HEK293 (cell line): ENCODE measurements around the gene DHX57.

Source experiments
- CTCF ChIA-PET: fragments of 350-600 bp; formaldehyde crosslinking; extraction: SDS; loops from one replicate; lab custom pipeline; 2021; ENCODE audit warnings: antibody characterized with exemption; lab: Yijun Ruan, JAX
- POLR2A ChIA-PET: fragments of 300-600 bp; formaldehyde crosslinking; extraction: SDS; loops from one replicate; lab custom pipeline; 2020; ENCODE audit warnings: antibody characterized with exemption, inconsistent platforms; lab: Yijun Ruan, JAX
- H3K27ac ChIP-seq: fragments of 200-500 bp; sonication (Bioruptor generic); 2 replicates; pipeline ENCODE4 v1.5.1; 2014; ENCODE audit warnings: low read depth, low read length, control low read depth, inconsistent platforms; ENCODE audit errors: extremely low read depth
- H3K36me3 ChIP-seq, 2 experiments: fragments of 200-500 bp in 1 of 2; sonication (Bioruptor generic) in 1 of 2; 1 replicate in 1 of 2; 2 replicates in 1 of 2; pipeline ENCODE4 v1.5.1; 2014 to 2017; ENCODE audit warnings: inconsistent platforms in 2 of 2, low read length in 2 of 2; ENCODE audit not compliant: control insufficient read depth in 2 of 2, insufficient read depth in 1 of 2
- H3K4me1 ChIP-seq: fragments of 200-500 bp; sonication (Bioruptor generic); 2 replicates; pipeline ENCODE4 v1.5.1; 2014; ENCODE audit warnings: mild to moderate bottlenecking, low read length, inconsistent platforms; ENCODE audit not compliant: control insufficient read depth, insufficient read depth
- H3K4me3 ChIP-seq: 2 replicates; pipeline ENCODE4 v1.5.1; 2011; ENCODE audit warnings: low read depth, mild to moderate bottlenecking, control low read depth, low read length, moderate library complexity
- H3K9me3 ChIP-seq: fragments of 200-500 bp; sonication (Bioruptor generic); 2 replicates; pipeline ENCODE4 v1.5.1; 2014; ENCODE audit warnings: low read depth, low read length, inconsistent platforms; ENCODE audit not compliant: control insufficient read depth, insufficient read depth
- FEZF1 ChIP-seq: fragments of 450-650 bp; formaldehyde crosslinking; IDR thresholded peaks from 2 replicates; pipeline ENCODE4 v1.5.1; 2016; ENCODE audit warnings: missing biosample characterization, missing genetic modification characterization
- KLF10 ChIP-seq: fragments of 450-650 bp; IDR thresholded peaks from 2 replicates; pipeline ENCODE4 v1.5.1; 2018; ENCODE audit warnings: missing biosample characterization, mild to moderate bottlenecking, missing genetic modification characterization
- PRDM1 ChIP-seq: fragments of 450-650 bp; formaldehyde crosslinking; IDR thresholded peaks from 2 replicates; pipeline ENCODE4; 2016; ENCODE audit warnings: missing biosample characterization, missing genetic modification characterization
- ZBTB20 ChIP-seq: fragments of 450-650 bp; formaldehyde crosslinking; IDR thresholded peaks from 2 replicates; pipeline ENCODE4 v1.5.1; 2016; ENCODE audit warnings: missing biosample characterization, missing genetic modification characterization
- ZBTB48 ChIP-seq: fragments of 450-650 bp; formaldehyde crosslinking; IDR thresholded peaks from 2 replicates; pipeline ENCODE4 v1.5.1; 2016; ENCODE audit warnings: missing biosample characterization, missing genetic modification characterization
- ZFP3 ChIP-seq: fragments of 450-650 bp; formaldehyde crosslinking; IDR thresholded peaks from 2 replicates; pipeline ENCODE4 v1.5.1; 2016; ENCODE audit warnings: low read depth, missing biosample characterization, missing genetic modification characterization
- ZNF133 ChIP-seq: fragments of 450-650 bp; formaldehyde crosslinking; IDR thresholded peaks from 2 replicates; pipeline ENCODE4 v1.5.1; 2016; ENCODE audit warnings: missing biosample characterization, missing genetic modification characterization
- ZNF221 ChIP-seq: fragments of 450-650 bp; formaldehyde crosslinking; IDR thresholded peaks from 2 replicates; pipeline ENCODE4 v1.5.1; 2017; ENCODE audit warnings: missing biosample characterization, missing genetic modification characterization, borderline replicate concordance
- ZNF302 ChIP-seq: fragments of 450-650 bp; formaldehyde crosslinking; IDR thresholded peaks from 2 replicates; pipeline ENCODE4 v1.5.1; 2016; ENCODE audit warnings: missing biosample characterization, missing genetic modification characterization, low read depth
- ZNF416 ChIP-seq: fragments of 450-650 bp; formaldehyde crosslinking; IDR thresholded peaks from 2 replicates; pipeline ENCODE4 v1.5.1; 2016; ENCODE audit warnings: missing biosample characterization, missing genetic modification characterization
- ZNF530 ChIP-seq: fragments of 450-650 bp; formaldehyde crosslinking; IDR thresholded peaks from 2 replicates; pipeline ENCODE4 v1.5.1; 2016; ENCODE audit warnings: low read depth, missing biosample characterization, missing genetic modification characterization
- ZNF677 ChIP-seq: fragments of 450-650 bp; IDR thresholded peaks from 2 replicates; pipeline ENCODE4 v1.5.0; 2018; ENCODE audit warnings: missing biosample characterization, mild to moderate bottlenecking, missing genetic modification characterization, moderate library complexity
- ZNF76 ChIP-seq: fragments of 450-650 bp; formaldehyde crosslinking; IDR thresholded peaks from 2 replicates; pipeline ENCODE4; 2016; ENCODE audit warnings: low read depth, missing biosample characterization, missing genetic modification characterization, borderline replicate concordance
- ZSCAN23 ChIP-seq: fragments of 450-650 bp; formaldehyde crosslinking; IDR thresholded peaks from 2 replicates; pipeline ENCODE4 v1.5.1; 2016; ENCODE audit warnings: missing biosample characterization, missing genetic modification characterization
- ZSCAN30 ChIP-seq: fragments of 450-650 bp; IDR thresholded peaks from 2 replicates; pipeline ENCODE4 v1.5.1; 2018; ENCODE audit warnings: missing biosample characterization, mild to moderate bottlenecking, missing genetic modification characterization, moderate library complexity
- TF ChIP-seq, protein P1 (sequence below): fragments of 450-650 bp; formaldehyde crosslinking; IDR thresholded peaks from 2 replicates; pipeline ENCODE4 v1.5.1; 2017; ENCODE audit warnings: missing biosample characterization, missing genetic modification characterization
- TF ChIP-seq, protein P2 (sequence below): fragments of 450-650 bp; formaldehyde crosslinking; IDR thresholded peaks from 2 replicates; pipeline ENCODE4 v1.5.1; 2017; ENCODE audit warnings: missing biosample characterization, missing genetic modification characterization
- TF ChIP-seq, protein P3 (sequence below): fragments of 450-650 bp; formaldehyde crosslinking; IDR thresholded peaks from 2 replicates; pipeline ENCODE4 v1.5.1; 2016; ENCODE audit warnings: missing biosample characterization, missing genetic modification characterization

The DHX57 gene

GRCh38 chr2:38886063-38886462 lies 10.3 kb upstream of the DHX57 start (continued):
- no peak for TF ChIP-seq ZSCAN23 (tag by site-specific recombination)
- TF ChIP-seq, protein P1, sequence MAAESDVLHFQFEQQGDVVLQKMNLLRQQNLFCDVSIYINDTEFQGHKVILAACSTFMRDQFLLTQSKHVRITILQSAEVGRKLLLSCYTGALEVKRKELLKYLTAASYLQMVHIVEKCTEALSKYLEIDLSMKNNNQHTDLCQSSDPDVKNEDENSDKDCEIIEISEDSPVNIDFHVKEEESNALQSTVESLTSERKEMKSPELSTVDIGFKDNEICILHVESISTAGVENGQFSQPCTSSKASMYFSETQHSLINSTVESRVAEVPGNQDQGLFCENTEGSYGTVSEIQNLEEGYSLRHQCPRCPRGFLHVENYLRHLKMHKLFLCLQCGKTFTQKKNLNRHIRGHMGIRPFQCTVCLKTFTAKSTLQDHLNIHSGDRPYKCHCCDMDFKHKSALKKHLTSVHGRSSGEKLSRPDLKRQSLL = no peak

GRCh38 chr2:38876407-38876806 lies 673 bp upstream of the DHX57 start:
- no peaks in the 10 kb centered on the region for H3K9me3 ChIP-seq
- POLR2A ChIA-PET = interaction anchor here (0.6 to 1.8 kb wide), 5 partner anchors 66 to 126 kb away, joined by 4 to 22 read pairs (median 4); partner anchors contain the start of gene SRSF7
- TF ChIP-seq ZNF302 (tag by site-specific recombination) = no peak
- H3K27ac ChIP-seq = no peak overlapping the region; the same call in 1 of the 2 replicates
- no peaks in the 10 kb centered on the region; the same call in 1 of the 2 replicates for H3K4me1 ChIP-seq
- peaks cover 0 to 9% of the 10 kb centered on the region in 2 experiments; a peak in 2 of 3 replicates for H3K36me3 ChIP-seq
- peak overlapping the region; percentile 91 for H3K4me3 ChIP-seq
- CTCF ChIA-PET = interaction anchor here (0.6 to 1.2 kb wide), 4 partner anchors 73 to 954 kb away, joined by 3 to 5 read pairs (median 4); no protein-coding TSS in a partner anchor

DNA sequence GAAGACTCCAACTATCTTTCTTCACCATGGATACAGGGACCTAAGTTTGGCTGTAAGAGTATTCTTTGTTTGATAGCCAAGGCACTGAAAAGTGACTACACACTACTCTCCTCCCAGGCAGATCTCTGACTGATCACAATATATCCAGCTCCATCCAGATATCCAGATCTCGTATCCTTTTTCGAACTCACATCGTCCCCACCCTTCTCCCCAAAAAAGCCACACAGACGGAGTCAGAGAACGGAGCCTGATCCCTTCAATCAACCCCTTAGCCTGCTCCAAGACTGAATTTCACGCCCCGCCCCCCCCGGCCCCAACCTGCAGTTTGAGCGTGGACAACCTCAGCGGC lies 533 bp downstream of the DHX57 start:
- CTCF ChIA-PET = interaction anchor here (0.7 to 1.0 kb wide), 2 partner anchors 184 to 237 kb away, joined by 3 to 4 read pairs; no protein-coding TSS in a partner anchor
- POLR2A ChIA-PET = interaction anchor here (1.0 to 1.8 kb wide), 3 partner anchors 72 to 125 kb away, joined by 4 to 22 read pairs (median 4); partner anchors contain the start of gene SRSF7
- Histone ChIP-seq H3K4me3 (peak overlapping the region; percentile 91), H3K9me3 (no peaks in the 10 kb centered on the region), H3K27ac (peak overlapping the region; percentile 2; the same call in 1 of the 2 replicates), H3K36me3 (no peaks in the 10 kb centered on the region)
- peak; percentile 55; the same call in 1 of the 2 replicates for TF ChIP-seq ZBTB48 (tag by site-specific recombination)
- no peak for TF ChIP-seq ZNF416 (tag by site-specific recombination)
- TF ChIP-seq, protein P2, sequence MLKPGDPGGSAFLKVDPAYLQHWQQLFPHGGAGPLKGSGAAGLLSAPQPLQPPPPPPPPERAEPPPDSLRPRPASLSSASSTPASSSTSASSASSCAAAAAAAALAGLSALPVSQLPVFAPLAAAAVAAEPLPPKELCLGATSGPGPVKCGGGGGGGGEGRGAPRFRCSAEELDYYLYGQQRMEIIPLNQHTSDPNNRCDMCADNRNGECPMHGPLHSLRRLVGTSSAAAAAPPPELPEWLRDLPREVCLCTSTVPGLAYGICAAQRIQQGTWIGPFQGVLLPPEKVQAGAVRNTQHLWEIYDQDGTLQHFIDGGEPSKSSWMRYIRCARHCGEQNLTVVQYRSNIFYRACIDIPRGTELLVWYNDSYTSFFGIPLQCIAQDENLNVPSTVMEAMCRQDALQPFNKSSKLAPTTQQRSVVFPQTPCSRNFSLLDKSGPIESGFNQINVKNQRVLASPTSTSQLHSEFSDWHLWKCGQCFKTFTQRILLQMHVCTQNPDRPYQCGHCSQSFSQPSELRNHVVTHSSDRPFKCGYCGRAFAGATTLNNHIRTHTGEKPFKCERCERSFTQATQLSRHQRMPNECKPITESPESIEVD (tag by site-specific recombination) = no peak
- 0 out of 2 replicates have a peak, but pooled peaks have one; percentile 32 for TF ChIP-seq ZBTB20
- TF ChIP-seq, all 188 proteins: peak for 2
- no peaks in the 10 kb centered on the region; the same call in 1 of the 2 replicates for H3K4me1 ChIP-seq

DNA sequence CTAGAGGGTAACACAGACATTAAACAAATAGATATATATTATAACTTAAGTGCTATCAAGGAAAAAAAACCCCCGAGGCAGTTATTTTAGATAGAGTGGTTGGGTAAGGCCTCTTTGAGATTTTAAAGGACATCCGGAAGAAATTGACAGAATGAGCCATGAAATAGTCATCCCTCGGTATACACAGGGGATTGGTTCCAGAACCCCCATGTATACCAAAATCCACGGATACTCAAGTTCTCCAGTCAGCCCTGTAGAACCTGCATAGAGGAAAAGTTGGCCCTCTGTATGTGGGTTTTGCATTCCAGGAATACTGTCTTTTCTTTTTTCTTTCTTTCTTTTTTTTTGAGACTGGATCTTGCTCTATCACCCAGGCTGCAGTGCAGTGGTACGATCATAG lies 2.0 kb downstream of the DHX57 start:
- no peak for TF ChIP-seq ZNF133
- TF ChIP-seq PRDM1 (tag by site-specific recombination) = no peak
- TF ChIP-seq, all 188 proteins: peak for 0
- Histone ChIP-seq H3K36me3 (no peaks in the 10 kb centered on the region), H3K4me1 (no peaks in the 10 kb centered on the region; the same call in 1 of the 2 replicates), H3K27ac (no peak overlapping the region), H3K9me3 (no peaks in the 10 kb centered on the region), H3K4me3 (no peak overlapping the region)
- ChIA-PET CTCF (interaction anchor here (0.7 kb wide), 1 partner anchor 140 kb away, joined by 6 read pairs; no protein-coding TSS in a partner anchor), POLR2A (interaction anchor here (0.6 kb wide), 1 partner anchor 127 kb away, joined by 3 read pairs; no protein-coding TSS in a partner anchor)

- Histone ChIP-seq H3K4me3 (no peak overlapping the region), H3K27ac (no peak overlapping the region), H3K4me1 (no peaks in the 10 kb centered on the region; the same call in 1 of the 2 replicates), H3K9me3 (no peaks in the 10 kb centered on the region), H3K36me3 (peaks cover 16 to 17% of the 10 kb centered on the region in 2 experiments; a peak in 2 of 3 replicates)
- ChIA-PET POLR2A (interaction anchor here (0.7 kb wide), 1 partner anchor 304 kb away, joined by 4 read pairs; no protein-coding TSS in a partner anchor), CTCF (no interaction called here)
- no peak for TF ChIP-seq ZNF221
- TF ChIP-seq ZNF530 (tag by site-specific recombination) = no peak
- TF ChIP-seq, protein P3, sequence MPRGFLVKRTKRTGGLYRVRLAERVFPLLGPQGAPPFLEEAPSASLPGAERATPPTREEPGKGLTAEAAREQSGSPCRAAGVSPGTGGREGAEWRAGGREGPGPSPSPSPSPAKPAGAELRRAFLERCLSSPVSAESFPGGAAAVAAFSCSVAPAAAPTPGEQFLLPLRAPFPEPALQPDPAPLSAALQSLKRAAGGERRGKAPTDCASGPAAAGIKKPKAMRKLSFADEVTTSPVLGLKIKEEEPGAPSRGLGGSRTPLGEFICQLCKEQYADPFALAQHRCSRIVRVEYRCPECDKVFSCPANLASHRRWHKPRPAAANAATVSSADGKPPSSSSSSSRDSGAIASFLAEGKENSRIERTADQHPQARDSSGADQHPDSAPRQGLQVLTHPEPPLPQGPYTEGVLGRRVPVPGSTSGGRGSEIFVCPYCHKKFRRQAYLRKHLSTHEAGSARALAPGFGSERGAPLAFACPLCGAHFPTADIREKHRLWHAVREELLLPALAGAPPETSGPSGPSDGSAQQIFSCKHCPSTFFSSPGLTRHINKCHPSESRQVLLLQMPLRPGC = no peak
- no peak for TF ChIP-seq KLF10 (tag by site-specific recombination)
- TF ChIP-seq, protein P2 (tag by site-specific recombination) = no peak
- TF ChIP-seq ZSCAN30 (tag by site-specific recombination) = no peak
- no peak for TF ChIP-seq ZBTB48 (tag by site-specific recombination)
- TF ChIP-seq ZNF677 (tag by site-specific recombination) = no peak
- TF ChIP-seq ZNF76 (tag by site-specific recombination) = no peak
- no peak for TF ChIP-seq FEZF1 (tag by site-specific recombination)
- TF ChIP-seq ZFP3 = no peak
These were observed 4.3 kb downstream of the DHX57 start for GRCh38 chr2:38871432-38871831.
